K562 (cell line): ENCODE data around the gene CDCP1. TPM values are rescaled to one million over a fixed set of nuclear protein-coding genes. Genes with fewer than 3 reads are reported as not detected.

Experiments
- CHAMP1 ChIP-seq: fragments of 450-650 bp; IDR thresholded peaks from 2 replicates; pipeline ENCODE4 v1.6.1; 2016; ENCODE audit warnings: mild to moderate bottlenecking
- ETV6 ChIP-seq, 3 experiments: fragments of 150-350 bp in 1 of 3; sonication (generic) in 1 of 3; formaldehyde crosslinking in 1 of 3; IDR thresholded peaks; 2 replicates each; pipeline versions ENCODE4 v1.6.1 to v1.8.0; 2014 to 2022; ENCODE audit warnings: borderline replicate concordance in 2 of 3, low read depth in 2 of 3, antibody characterized with exemption in 1 of 3, low read length in 1 of 3, mild to moderate bottlenecking in 1 of 3, missing genetic modification reagents in 1 of 3
- HDGF ChIP-seq: fragments of 450-650 bp; IDR thresholded peaks from 2 replicates; pipeline ENCODE4 v1.6.1; 2016
- PTTG1 ChIP-seq: fragments of 450-650 bp; IDR thresholded peaks from 2 replicates; pipeline ENCODE4 v1.6.1; 2016; ENCODE audit warnings: low read depth, mild to moderate bottlenecking, missing genetic modification characterization, missing compliant biosample characterization
- SMAD2 ChIP-seq: fragments of 150-350 bp; IDR thresholded peaks from 2 replicates; pipeline ENCODE4 v1.6.1; 2014; ENCODE audit warnings: low read depth, mild to moderate bottlenecking, low read length
- SMARCB1 ChIP-seq: IDR thresholded peaks from 2 replicates; pipeline ENCODE4 v1.6.1; 2011; ENCODE audit warnings: improper control_type of control experiment, low read depth; ENCODE audit not compliant: insufficient read length
- ZBTB17 ChIP-seq: fragments of 450-650 bp; formaldehyde crosslinking; IDR thresholded peaks from 2 replicates; pipeline ENCODE4 v1.4.0; 2020; ENCODE audit warnings: mild to moderate bottlenecking
- ZNF175 ChIP-seq: fragments of 200-800 bp; sonication (Bioruptor generic); IDR thresholded peaks from 2 replicates; pipeline ENCODE4 v1.6.1; 2016; ENCODE audit warnings: low read depth, mild to moderate bottlenecking, missing genetic modification characterization, missing compliant biosample characterization
- ZNF263 ChIP-seq: sonication (generic); formaldehyde crosslinking; IDR thresholded peaks from 2 replicates; pipeline ENCODE4 v1.8.0; 2022; ENCODE audit warnings: mild to moderate bottlenecking, missing genetic modification reagents, borderline replicate concordance
- polyA plus RNA-seq, 8 experiments: library from polyadenylated mRNA; depleted of rRNA in 4 of 8; stranded (reverse) in 5 of 8; unstranded in 3 of 8; fragments of >200 nt; fragmentation: Nextera tagmentation in 2 of 8; fragmentation: Illumina TruSeq in 1 of 8; extraction: Ambion mirVana in 2 of 8; extraction: Trizol in 1 of 8; gene quantifications; 2 replicates each; pipeline versions ENCODE4 v1.2.1 to v1.2.3, GENCODE V29; 2011 to 2014; ENCODE audit warnings: inconsistent platforms in 1 of 8, missing spikeins in 1 of 8
- total RNA-seq, 7 experiments: library from RNA; depleted of rRNA in 6 of 7; stranded (reverse); fragments of >200 nt in 6 of 7; fragmentation: Illumina TruSeq in 2 of 7; extraction: Trizol in 2 of 7; gene quantifications; 2 replicates each; pipeline versions ENCODE4 v1.2.1 to v1.2.3, GENCODE V29; 2011 to 2021; ENCODE audit warnings: low replicate concordance in 1 of 7
- TF ChIP-seq, protein P1 (sequence below): fragments of 450-650 bp; IDR thresholded peaks from 2 replicates; pipeline ENCODE4 v1.6.1; 2016; ENCODE audit warnings: low read depth, mild to moderate bottlenecking, moderate library complexity
- TF ChIP-seq, protein P2 (sequence below): sonication (generic); formaldehyde crosslinking; IDR thresholded peaks from 2 replicates; pipeline ENCODE4 v1.8.1; 2023; ENCODE audit warnings: mild to moderate bottlenecking, missing genetic modification reagents, moderate library complexity
- TF ChIP-seq, protein P3 (sequence below), 2 experiments: fragments of 450-650 bp; IDR thresholded peaks; 2 replicates each; pipeline ENCODE4 v1.6.1; 2016; ENCODE audit warnings: mild to moderate bottlenecking in 2 of 2, borderline replicate concordance in 1 of 2, low read depth in 1 of 2, moderate library complexity in 1 of 2

CDCP1 gene
- total and polyA plus RNA-seq, 9 of the 15 experiments (the other 6 are each of a cell fraction or from before 2014, with no cell fraction given): 3.9 to 16.4 (median 5.2) TPM

DNA sequence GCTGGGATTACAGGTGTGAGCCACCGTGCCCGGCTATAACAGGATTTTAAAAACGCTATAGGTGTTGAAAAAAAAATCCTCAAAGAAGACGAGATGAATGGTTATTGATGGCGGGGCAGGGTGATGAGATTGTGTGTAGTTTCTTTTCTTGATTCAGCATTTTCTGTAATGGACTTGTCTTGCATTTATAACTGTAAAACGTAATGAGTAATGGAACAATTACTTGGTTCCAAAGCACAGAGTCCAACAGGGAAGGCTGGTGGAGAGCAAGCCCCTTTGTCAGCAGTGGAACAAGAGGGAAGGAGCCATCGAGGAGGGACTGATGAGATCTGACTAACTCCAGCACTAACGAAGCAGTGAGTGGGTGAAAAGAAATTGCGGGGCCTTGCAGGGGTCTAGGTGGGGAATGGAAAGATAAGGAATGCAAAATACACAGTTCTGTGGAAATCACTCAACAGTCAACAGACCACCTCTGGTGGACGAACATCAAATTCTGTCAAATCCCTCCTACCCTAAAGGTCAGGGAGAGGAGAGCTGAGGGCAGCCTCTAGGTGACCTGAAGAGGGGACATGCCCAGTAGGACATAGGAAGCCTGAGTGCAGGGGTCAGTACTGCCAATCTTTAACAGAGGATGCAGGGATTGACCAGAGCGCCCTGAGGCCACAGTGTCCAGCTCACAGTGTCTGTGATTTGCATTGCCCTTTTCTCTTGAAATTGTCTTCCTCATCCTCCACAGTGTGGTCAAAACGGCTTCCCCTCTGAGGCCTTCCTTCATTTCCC lies 23.1 kb upstream of the CDCP1 start (continued):
- TF ChIP-seq ZNF175 (CRISPR knock-in tag) (peak; percentile 4; the same call in 1 of the 2 replicates), HDGF (no peak), ZNF263 (CRISPR knock-in tag) (no peak), SMARCB1 (no peak), ZBTB17 (CRISPR knock-in tag) (no peak), ETV6 (IDR thresholded peaks at IDR 0.05; ENCODE audit: borderline replicate concordance in 1 of 2, low read depth in 2 of 2, low read length in 1 of 2) (no peak), ETV6 (CRISPR knock-in tag; IDR thresholded peaks at IDR 0.05; ENCODE audit: borderline replicate concordance) (no peak), SMAD2 (no peak), PTTG1 (tag) (no peak), CHAMP1 (no peak)
- TF ChIP-seq, protein P1, sequence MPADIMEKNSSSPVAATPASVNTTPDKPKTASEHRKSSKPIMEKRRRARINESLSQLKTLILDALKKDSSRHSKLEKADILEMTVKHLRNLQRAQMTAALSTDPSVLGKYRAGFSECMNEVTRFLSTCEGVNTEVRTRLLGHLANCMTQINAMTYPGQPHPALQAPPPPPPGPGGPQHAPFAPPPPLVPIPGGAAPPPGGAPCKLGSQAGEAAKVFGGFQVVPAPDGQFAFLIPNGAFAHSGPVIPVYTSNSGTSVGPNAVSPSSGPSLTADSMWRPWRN: no peak
- TF ChIP-seq, protein P2, sequence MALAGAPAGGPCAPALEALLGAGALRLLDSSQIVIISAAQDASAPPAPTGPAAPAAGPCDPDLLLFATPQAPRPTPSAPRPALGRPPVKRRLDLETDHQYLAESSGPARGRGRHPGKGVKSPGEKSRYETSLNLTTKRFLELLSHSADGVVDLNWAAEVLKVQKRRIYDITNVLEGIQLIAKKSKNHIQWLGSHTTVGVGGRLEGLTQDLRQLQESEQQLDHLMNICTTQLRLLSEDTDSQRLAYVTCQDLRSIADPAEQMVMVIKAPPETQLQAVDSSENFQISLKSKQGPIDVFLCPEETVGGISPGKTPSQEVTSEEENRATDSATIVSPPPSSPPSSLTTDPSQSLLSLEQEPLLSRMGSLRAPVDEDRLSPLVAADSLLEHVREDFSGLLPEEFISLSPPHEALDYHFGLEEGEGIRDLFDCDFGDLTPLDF (CRISPR knock-in tag): no peak
- TF ChIP-seq, protein P3, sequence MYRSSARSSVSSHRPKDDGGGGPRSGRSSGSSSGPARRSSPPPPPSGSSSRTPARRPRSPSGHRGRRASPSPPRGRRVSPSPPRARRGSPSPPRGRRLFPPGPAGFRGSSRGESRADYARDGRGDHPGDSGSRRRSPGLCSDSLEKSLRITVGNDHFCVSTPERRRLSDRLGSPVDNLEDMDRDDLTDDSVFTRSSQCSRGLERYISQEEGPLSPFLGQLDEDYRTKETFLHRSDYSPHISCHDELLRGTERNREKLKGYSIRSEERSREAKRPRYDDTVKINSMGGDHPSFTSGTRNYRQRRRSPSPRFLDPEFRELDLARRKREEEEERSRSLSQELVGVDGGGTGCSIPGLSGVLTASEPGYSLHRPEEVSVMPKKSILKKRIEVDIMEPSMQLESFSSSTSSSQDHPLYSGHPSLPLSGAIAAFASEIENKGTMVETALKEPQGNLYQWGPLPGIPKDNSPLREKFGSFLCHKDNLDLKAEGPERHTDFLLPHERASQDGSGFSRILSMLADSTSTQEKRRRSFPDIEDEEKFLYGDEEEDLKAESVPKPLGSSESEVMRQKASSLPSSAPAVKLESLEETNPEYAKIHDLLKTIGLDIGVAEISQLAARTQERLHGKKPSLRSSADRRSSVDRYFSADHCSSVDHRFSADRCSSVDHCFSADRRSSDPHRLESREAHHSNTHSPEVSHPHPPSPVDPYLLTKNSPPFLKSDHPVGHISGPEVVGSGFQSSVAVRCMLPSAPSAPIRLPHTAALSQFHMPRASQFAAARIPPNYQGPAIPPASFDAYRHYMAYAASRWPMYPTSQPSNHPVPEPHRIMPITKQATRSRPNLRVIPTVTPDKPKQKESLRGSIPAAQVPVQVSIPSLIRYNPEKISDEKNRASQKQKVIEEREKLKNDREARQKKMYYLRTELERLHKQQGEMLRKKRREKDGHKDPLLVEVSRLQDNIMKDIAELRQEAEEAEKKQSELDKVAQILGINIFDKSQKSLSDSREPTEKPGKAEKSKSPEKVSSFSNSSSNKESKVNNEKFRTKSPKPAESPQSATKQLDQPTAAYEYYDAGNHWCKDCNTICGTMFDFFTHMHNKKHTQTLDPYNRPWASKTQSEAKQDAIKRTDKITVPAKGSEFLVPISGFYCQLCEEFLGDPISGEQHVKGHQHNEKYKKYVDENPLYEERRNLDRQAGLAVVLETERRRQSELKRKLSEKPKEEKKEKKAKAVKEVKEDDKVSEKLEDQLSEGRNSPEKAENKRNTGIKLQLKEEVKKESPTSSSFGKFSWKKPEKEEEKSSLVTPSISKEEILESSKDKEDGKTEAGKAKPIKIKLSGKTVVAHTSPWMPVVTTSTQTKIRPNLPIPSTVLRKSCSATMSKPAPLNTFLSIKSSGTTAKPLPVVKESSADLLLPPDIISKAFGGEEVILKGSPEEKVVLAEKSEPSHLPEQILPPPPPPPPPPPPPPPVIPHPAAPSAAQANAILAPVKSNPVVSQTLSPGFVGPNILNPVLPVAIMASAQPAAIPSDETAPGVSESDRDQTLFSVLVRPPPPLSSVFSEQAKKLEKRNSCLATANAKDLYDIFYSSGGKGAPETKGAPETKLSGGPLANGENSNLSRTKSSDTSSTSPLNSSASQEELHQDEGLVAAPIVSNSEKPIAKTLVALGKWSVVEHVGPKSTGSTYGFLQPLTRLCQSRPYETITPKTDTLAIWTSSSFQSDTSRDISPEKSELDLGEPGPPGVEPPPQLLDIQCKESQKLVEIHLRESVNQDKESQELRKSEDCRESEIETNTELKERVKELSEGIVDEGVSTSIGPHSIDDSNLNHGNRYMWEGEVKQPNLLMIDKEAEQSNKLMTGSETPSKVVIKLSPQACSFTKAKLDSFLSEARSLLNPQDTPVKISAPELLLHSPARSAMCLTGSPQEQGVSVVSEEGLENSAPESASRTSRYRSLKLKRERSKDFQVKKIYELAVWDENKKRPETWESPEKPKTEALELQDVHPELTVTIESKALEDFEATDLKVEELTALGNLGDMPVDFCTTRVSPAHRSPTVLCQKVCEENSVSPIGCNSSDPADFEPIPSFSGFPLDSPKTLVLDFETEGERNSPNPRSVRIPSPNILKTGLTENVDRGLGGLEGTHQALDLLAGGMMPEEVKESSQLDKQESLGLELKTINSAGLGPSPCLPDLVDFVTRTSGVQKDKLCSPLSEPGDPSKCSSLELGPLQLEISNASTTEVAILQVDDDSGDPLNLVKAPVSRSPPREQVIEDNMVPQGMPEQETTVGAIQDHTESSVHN (IDR thresholded peaks at IDR 0.05; ENCODE audit: borderline replicate concordance in 1 of 2, low read depth in 1 of 2): no peak
